HEK293 (cell line): ENCODE data around the gene SMARCA2.

Source experiments
- CTCF ChIA-PET: fragments of 350-600 bp; formaldehyde crosslinking; extraction: SDS; loops from one replicate; lab custom pipeline; 2021; ENCODE audit warnings: antibody characterized with exemption; lab: Yijun Ruan, JAX
- POLR2A ChIA-PET: fragments of 300-600 bp; formaldehyde crosslinking; extraction: SDS; loops from one replicate; lab custom pipeline; 2020; ENCODE audit warnings: antibody characterized with exemption, inconsistent platforms; lab: Yijun Ruan, JAX
- H3K27ac ChIP-seq: fragments of 200-500 bp; sonication (Bioruptor generic); 2 replicates; pipeline ENCODE4 v1.5.1; 2014; ENCODE audit warnings: low read depth, low read length, control low read depth, inconsistent platforms; ENCODE audit errors: extremely low read depth
- H3K36me3 ChIP-seq, 2 experiments: fragments of 200-500 bp in 1 of 2; sonication (Bioruptor generic) in 1 of 2; 1 replicate in 1 of 2; 2 replicates in 1 of 2; pipeline ENCODE4 v1.5.1; 2014 to 2017; ENCODE audit warnings: inconsistent platforms in 2 of 2, low read length in 2 of 2; ENCODE audit not compliant: control insufficient read depth in 2 of 2, insufficient read depth in 1 of 2
- H3K4me1 ChIP-seq: fragments of 200-500 bp; sonication (Bioruptor generic); 2 replicates; pipeline ENCODE4 v1.5.1; 2014; ENCODE audit warnings: mild to moderate bottlenecking, low read length, inconsistent platforms; ENCODE audit not compliant: control insufficient read depth, insufficient read depth
- H3K4me3 ChIP-seq: 2 replicates; pipeline ENCODE4 v1.5.1; 2011; ENCODE audit warnings: low read depth, mild to moderate bottlenecking, control low read depth, low read length, moderate library complexity
- H3K9me3 ChIP-seq: fragments of 200-500 bp; sonication (Bioruptor generic); 2 replicates; pipeline ENCODE4 v1.5.1; 2014; ENCODE audit warnings: low read depth, low read length, inconsistent platforms; ENCODE audit not compliant: control insufficient read depth, insufficient read depth
- FEZF1 ChIP-seq: fragments of 450-650 bp; formaldehyde crosslinking; IDR thresholded peaks from 2 replicates; pipeline ENCODE4 v1.5.1; 2016; ENCODE audit warnings: missing biosample characterization, missing genetic modification characterization
- GLI2 ChIP-seq: fragments of 450-650 bp; formaldehyde crosslinking; IDR thresholded peaks from 2 replicates; pipeline ENCODE4; 2017; ENCODE audit warnings: missing biosample characterization, missing genetic modification characterization, low read depth, borderline replicate concordance
- KLF10 ChIP-seq: fragments of 450-650 bp; IDR thresholded peaks from 2 replicates; pipeline ENCODE4 v1.5.1; 2018; ENCODE audit warnings: missing biosample characterization, mild to moderate bottlenecking, missing genetic modification characterization
- MZF1 ChIP-seq: fragments of 450-650 bp; formaldehyde crosslinking; IDR thresholded peaks from 2 replicates; pipeline ENCODE4 v1.5.1; 2017; ENCODE audit warnings: missing biosample characterization, missing genetic modification characterization, borderline replicate concordance
- TRIM28 ChIP-seq: IDR thresholded peaks from 2 replicates; pipeline ENCODE4 v1.6.1; 2011; ENCODE audit warnings: low read length, control low read depth, borderline replicate concordance
- ZBTB7A ChIP-seq: fragments of 450-650 bp; formaldehyde crosslinking; IDR thresholded peaks from 2 replicates; pipeline ENCODE4 v1.5.1; 2016; ENCODE audit warnings: low read depth, missing biosample characterization, missing genetic modification characterization
- ZFHX2 ChIP-seq: fragments of 450-650 bp; formaldehyde crosslinking; conservative IDR thresholded peaks from 2 replicates; pipeline ENCODE4 v1.5.1; 2016; ENCODE audit warnings: missing biosample characterization, missing genetic modification characterization
- ZFP37 ChIP-seq: fragments of 450-650 bp; formaldehyde crosslinking; IDR thresholded peaks from 2 replicates; pipeline ENCODE4 v1.5.1; 2016; ENCODE audit warnings: missing biosample characterization, missing genetic modification characterization
- ZNF112 ChIP-seq: fragments of 450-650 bp; formaldehyde crosslinking; IDR thresholded peaks from 2 replicates; pipeline ENCODE4 v1.5.0; 2017; ENCODE audit warnings: missing biosample characterization, missing genetic modification characterization
- ZNF132 ChIP-seq: fragments of 450-650 bp; formaldehyde crosslinking; IDR thresholded peaks from 2 replicates; pipeline ENCODE4 v1.5.1; 2017; ENCODE audit warnings: missing biosample characterization, missing genetic modification characterization, borderline replicate concordance
- ZNF138 ChIP-seq: fragments of 450-650 bp; formaldehyde crosslinking; IDR thresholded peaks from 2 replicates; pipeline ENCODE4 v1.5.1; 2016; ENCODE audit warnings: missing biosample characterization, missing genetic modification characterization, borderline replicate concordance
- ZNF140 ChIP-seq: fragments of 450-650 bp; formaldehyde crosslinking; IDR thresholded peaks from 2 replicates; pipeline ENCODE4 v1.5.1; 2016; ENCODE audit warnings: missing biosample characterization, missing genetic modification characterization
- ZNF214 ChIP-seq: fragments of 450-650 bp; formaldehyde crosslinking; IDR thresholded peaks from 2 replicates; pipeline ENCODE4 v1.5.1; 2017; ENCODE audit warnings: missing biosample characterization, mild to moderate bottlenecking, missing genetic modification characterization, borderline replicate concordance
- ZNF221 ChIP-seq: fragments of 450-650 bp; formaldehyde crosslinking; IDR thresholded peaks from 2 replicates; pipeline ENCODE4 v1.5.1; 2017; ENCODE audit warnings: missing biosample characterization, missing genetic modification characterization, borderline replicate concordance
- ZNF324 ChIP-seq: fragments of 450-650 bp; formaldehyde crosslinking; IDR thresholded peaks from 2 replicates; pipeline ENCODE4 v1.5.1; 2016; ENCODE audit warnings: missing biosample characterization, missing genetic modification characterization
- ZNF426 ChIP-seq: fragments of 450-650 bp; formaldehyde crosslinking; IDR thresholded peaks from 2 replicates; pipeline ENCODE4 v1.5.1; 2017; ENCODE audit warnings: missing biosample characterization, missing genetic modification characterization, mild to moderate bottlenecking, inconsistent platforms, moderate library complexity
- ZNF514 ChIP-seq: fragments of 450-650 bp; formaldehyde crosslinking; IDR thresholded peaks from 2 replicates; pipeline ENCODE4 v1.5.1; 2016; ENCODE audit warnings: missing biosample characterization, missing genetic modification characterization
- ZNF521 ChIP-seq: fragments of 450-650 bp; formaldehyde crosslinking; IDR thresholded peaks from 2 replicates; pipeline ENCODE4 v1.5.1; 2017; ENCODE audit warnings: missing biosample characterization, mild to moderate bottlenecking, missing genetic modification characterization
- ZNF621 ChIP-seq: fragments of 450-650 bp; formaldehyde crosslinking; IDR thresholded peaks from 2 replicates; pipeline ENCODE4 v1.5.1; 2017; ENCODE audit warnings: missing biosample characterization, missing genetic modification characterization
- ZNF76 ChIP-seq: fragments of 450-650 bp; formaldehyde crosslinking; IDR thresholded peaks from 2 replicates; pipeline ENCODE4; 2016; ENCODE audit warnings: low read depth, missing biosample characterization, missing genetic modification characterization, borderline replicate concordance
- ZNF768 ChIP-seq: fragments of 450-650 bp; formaldehyde crosslinking; IDR thresholded peaks from 2 replicates; pipeline ENCODE4 v1.5.1; 2018; ENCODE audit warnings: missing biosample characterization, mild to moderate bottlenecking, missing genetic modification characterization
- ZNF777 ChIP-seq: fragments of 450-650 bp; formaldehyde crosslinking; IDR thresholded peaks from 2 replicates; pipeline ENCODE4 v1.5.1; 2017; ENCODE audit warnings: missing biosample characterization, missing genetic modification characterization, borderline replicate concordance
- ZNF837 ChIP-seq: fragments of 450-650 bp; formaldehyde crosslinking; IDR thresholded peaks from 2 replicates; pipeline ENCODE4 v1.5.1; 2016; ENCODE audit warnings: missing biosample characterization, missing genetic modification characterization
- TF ChIP-seq, protein P1 (sequence below): fragments of 450-650 bp; formaldehyde crosslinking; IDR thresholded peaks from 2 replicates; pipeline ENCODE4 v1.5.1; 2017; ENCODE audit warnings: missing biosample characterization, missing genetic modification characterization
- TF ChIP-seq, protein P2 (sequence below): fragments of 450-650 bp; formaldehyde crosslinking; IDR thresholded peaks from 2 replicates; pipeline ENCODE4 v1.5.1; 2017; ENCODE audit warnings: missing biosample characterization, missing genetic modification characterization
- TF ChIP-seq, protein P3 (sequence below): fragments of 450-650 bp; formaldehyde crosslinking; IDR thresholded peaks from 2 replicates; pipeline ENCODE4 v1.5.1; 2017; ENCODE audit warnings: missing biosample characterization, missing genetic modification characterization
- TF ChIP-seq, protein P4 (sequence below): fragments of 450-650 bp; formaldehyde crosslinking; IDR thresholded peaks from 2 replicates; pipeline ENCODE4 v1.5.1; 2016; ENCODE audit warnings: missing biosample characterization, missing genetic modification characterization
- TF ChIP-seq, protein P5 (sequence below): fragments of 450-650 bp; formaldehyde crosslinking; IDR thresholded peaks from 2 replicates; pipeline ENCODE4 v1.5.1; 2016; ENCODE audit warnings: missing biosample characterization, missing genetic modification characterization

SMARCA2 gene

DNA sequence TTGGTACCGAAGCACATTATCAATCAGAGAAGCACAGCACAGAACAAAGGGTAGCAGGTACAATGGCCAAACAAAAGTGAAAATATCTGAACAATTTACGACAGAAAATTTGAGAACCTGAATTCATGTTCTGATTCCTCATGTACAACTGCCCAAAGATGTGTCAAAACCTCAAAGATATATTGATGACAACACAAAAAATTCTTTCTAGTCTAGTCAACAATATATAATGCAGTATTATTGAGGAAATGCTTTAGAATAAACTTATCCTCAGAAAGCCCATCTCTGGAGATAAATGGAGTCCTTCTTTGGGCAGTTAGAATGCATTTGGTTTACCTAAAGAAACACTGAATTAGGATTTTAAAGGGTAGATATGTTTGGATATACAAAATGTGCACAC lies 6.8 kb upstream of the SMARCA2 start:
- TF ChIP-seq ZNF214 (tag by site-specific recombination) (no peak), ZNF112 (tag by site-specific recombination) (no peak), MZF1 (tag by site-specific recombination) (no peak), FEZF1 (no peak), ZBTB7A (tag by site-specific recombination) (no peak), ZNF621 (tag by site-specific recombination) (no peak), GLI2 (tag by site-specific recombination) (no peak), ZFHX2 (no peak), TRIM28 (no peak), ZNF768 (tag by site-specific recombination) (no peak), ZNF521 (tag by site-specific recombination) (no peak), ZNF514 (tag by site-specific recombination) (no peak), ZNF324 (no peak)
- TF ChIP-seq, protein P1, sequence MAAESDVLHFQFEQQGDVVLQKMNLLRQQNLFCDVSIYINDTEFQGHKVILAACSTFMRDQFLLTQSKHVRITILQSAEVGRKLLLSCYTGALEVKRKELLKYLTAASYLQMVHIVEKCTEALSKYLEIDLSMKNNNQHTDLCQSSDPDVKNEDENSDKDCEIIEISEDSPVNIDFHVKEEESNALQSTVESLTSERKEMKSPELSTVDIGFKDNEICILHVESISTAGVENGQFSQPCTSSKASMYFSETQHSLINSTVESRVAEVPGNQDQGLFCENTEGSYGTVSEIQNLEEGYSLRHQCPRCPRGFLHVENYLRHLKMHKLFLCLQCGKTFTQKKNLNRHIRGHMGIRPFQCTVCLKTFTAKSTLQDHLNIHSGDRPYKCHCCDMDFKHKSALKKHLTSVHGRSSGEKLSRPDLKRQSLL = no peak
- TF ChIP-seq, protein P2, sequence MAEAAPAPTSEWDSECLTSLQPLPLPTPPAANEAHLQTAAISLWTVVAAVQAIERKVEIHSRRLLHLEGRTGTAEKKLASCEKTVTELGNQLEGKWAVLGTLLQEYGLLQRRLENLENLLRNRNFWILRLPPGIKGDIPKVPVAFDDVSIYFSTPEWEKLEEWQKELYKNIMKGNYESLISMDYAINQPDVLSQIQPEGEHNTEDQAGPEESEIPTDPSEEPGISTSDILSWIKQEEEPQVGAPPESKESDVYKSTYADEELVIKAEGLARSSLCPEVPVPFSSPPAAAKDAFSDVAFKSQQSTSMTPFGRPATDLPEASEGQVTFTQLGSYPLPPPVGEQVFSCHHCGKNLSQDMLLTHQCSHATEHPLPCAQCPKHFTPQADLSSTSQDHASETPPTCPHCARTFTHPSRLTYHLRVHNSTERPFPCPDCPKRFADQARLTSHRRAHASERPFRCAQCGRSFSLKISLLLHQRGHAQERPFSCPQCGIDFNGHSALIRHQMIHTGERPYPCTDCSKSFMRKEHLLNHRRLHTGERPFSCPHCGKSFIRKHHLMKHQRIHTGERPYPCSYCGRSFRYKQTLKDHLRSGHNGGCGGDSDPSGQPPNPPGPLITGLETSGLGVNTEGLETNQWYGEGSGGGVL (tag by site-specific recombination) = no peak
- Histone ChIP-seq H3K36me3 (no peaks in the 10 kb centered on the region), H3K4me3 (no peak overlapping the region), H3K27ac (no peak overlapping the region), H3K9me3 (no peaks in the 10 kb centered on the region), H3K4me1 (no peaks in the 10 kb centered on the region)
- ChIA-PET POLR2A (no interaction called here), CTCF (interaction anchor here (0.8 kb wide), 1 partner anchor 58 kb away, joined by 3 read pairs; no protein-coding TSS in a partner anchor)

DNA sequence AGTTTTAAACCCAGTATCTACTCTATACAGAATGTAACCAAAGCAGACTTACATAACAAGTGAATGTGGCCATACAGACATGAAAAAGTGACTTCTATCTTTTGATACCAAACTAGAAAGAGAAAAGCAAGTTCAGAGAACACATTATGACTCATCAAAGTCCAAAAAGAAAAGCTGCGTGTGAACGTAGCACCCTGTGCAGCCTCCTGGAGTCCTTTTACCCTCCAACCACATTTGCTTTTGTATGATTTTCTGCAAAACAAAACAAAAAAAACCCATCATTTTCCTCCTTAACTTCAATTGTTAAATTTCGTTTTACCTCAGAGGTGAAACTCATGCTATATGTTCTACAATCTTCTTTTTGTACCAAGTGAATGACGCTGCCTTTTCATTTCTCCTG lies 2.8 kb upstream of the SMARCA2 start:
- POLR2A ChIA-PET = no interaction called here
- Histone ChIP-seq H3K9me3 (no peaks in the 10 kb centered on the region), H3K36me3 (no peaks in the 10 kb centered on the region), H3K4me1 (no peaks in the 10 kb centered on the region), H3K27ac (no peak overlapping the region), H3K4me3 (no peak overlapping the region)
- CTCF ChIA-PET = interaction anchor here (0.6 kb wide), 1 partner anchor 8 kb away, joined by 4 read pairs; no protein-coding TSS in a partner anchor
- TF ChIP-seq, protein P3, sequence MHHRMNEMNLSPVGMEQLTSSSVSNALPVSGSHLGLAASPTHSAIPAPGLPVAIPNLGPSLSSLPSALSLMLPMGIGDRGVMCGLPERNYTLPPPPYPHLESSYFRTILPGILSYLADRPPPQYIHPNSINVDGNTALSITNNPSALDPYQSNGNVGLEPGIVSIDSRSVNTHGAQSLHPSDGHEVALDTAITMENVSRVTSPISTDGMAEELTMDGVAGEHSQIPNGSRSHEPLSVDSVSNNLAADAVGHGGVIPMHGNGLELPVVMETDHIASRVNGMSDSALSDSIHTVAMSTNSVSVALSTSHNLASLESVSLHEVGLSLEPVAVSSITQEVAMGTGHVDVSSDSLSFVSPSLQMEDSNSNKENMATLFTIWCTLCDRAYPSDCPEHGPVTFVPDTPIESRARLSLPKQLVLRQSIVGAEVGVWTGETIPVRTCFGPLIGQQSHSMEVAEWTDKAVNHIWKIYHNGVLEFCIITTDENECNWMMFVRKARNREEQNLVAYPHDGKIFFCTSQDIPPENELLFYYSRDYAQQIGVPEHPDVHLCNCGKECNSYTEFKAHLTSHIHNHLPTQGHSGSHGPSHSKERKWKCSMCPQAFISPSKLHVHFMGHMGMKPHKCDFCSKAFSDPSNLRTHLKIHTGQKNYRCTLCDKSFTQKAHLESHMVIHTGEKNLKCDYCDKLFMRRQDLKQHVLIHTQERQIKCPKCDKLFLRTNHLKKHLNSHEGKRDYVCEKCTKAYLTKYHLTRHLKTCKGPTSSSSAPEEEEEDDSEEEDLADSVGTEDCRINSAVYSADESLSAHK (tag by site-specific recombination) = no peak
- no peak for TF ChIP-seq ZNF768 (tag by site-specific recombination)
- no peak for TF ChIP-seq ZNF221
- no peak for TF ChIP-seq KLF10 (tag by site-specific recombination)
- TF ChIP-seq, protein P4, sequence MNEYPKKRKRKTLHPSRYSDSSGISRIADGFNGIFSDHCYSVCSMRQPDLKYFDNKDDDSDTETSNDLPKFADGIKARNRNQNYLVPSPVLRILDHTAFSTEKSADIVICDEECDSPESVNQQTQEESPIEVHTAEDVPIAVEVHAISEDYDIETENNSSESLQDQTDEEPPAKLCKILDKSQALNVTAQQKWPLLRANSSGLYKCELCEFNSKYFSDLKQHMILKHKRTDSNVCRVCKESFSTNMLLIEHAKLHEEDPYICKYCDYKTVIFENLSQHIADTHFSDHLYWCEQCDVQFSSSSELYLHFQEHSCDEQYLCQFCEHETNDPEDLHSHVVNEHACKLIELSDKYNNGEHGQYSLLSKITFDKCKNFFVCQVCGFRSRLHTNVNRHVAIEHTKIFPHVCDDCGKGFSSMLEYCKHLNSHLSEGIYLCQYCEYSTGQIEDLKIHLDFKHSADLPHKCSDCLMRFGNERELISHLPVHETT = no peak
- no peak for TF ChIP-seq ZNF76
- no peak for TF ChIP-seq ZNF426
- no peak for TF ChIP-seq TRIM28
- no peak for TF ChIP-seq ZNF777 (tag by site-specific recombination)
- no peak for TF ChIP-seq ZNF132 (tag by site-specific recombination)
- TF ChIP-seq ZNF140 (tag by site-specific recombination) = no peak
- TF ChIP-seq, protein P5, sequence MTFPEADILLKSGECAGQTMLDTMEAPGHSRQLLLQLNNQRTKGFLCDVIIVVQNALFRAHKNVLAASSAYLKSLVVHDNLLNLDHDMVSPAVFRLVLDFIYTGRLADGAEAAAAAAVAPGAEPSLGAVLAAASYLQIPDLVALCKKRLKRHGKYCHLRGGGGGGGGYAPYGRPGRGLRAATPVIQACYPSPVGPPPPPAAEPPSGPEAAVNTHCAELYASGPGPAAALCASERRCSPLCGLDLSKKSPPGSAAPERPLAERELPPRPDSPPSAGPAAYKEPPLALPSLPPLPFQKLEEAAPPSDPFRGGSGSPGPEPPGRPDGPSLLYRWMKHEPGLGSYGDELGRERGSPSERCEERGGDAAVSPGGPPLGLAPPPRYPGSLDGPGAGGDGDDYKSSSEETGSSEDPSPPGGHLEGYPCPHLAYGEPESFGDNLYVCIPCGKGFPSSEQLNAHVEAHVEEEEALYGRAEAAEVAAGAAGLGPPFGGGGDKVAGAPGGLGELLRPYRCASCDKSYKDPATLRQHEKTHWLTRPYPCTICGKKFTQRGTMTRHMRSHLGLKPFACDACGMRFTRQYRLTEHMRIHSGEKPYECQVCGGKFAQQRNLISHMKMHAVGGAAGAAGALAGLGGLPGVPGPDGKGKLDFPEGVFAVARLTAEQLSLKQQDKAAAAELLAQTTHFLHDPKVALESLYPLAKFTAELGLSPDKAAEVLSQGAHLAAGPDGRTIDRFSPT (tag by site-specific recombination) = no peak
- no peak for TF ChIP-seq ZNF837
- TF ChIP-seq ZFP37 = no peak
- no peak for TF ChIP-seq ZNF138
